Smooth muscle cell (in vitro differentiated cells): Measurements from ENCODE around the gene ADAMTS2. TPM values are rescaled to one million over a fixed set of nuclear protein-coding genes. Genes with fewer than 3 reads are reported as not detected.

ENCODE experiments used
- DNase-seq: peaks from one replicate; lab custom pipeline; 2025; ENCODE audit not compliant: unreplicated experiment; lab: John Stamatoyannopoulos, UW
- H2AFZ ChIP-seq: fragments of 200-600 bp; sonication (generic); 2 replicates; pipeline ENCODE4 v1.6.0; 2016; ENCODE audit warnings: antibody characterized with exemption, low read depth, mild to moderate bottlenecking
- H3F3A ChIP-seq: fragments of 200-600 bp; sonication (generic); 2 replicates; pipeline ENCODE4 v1.6.0; 2017; ENCODE audit warnings: antibody characterized with exemption, low read depth
- H3K27ac ChIP-seq: fragments of 200-600 bp; sonication (generic); 2 replicates; pipeline ENCODE4 v1.5.1; 2016; ENCODE audit warnings: low read depth, mild to moderate bottlenecking
- H3K27me3 ChIP-seq: fragments of 200-600 bp; sonication (generic); 2 replicates; pipeline ENCODE4 v1.6.1; 2016; ENCODE audit warnings: low read depth, mild to moderate bottlenecking
- H3K36me3 ChIP-seq: fragments of 200-600 bp; sonication (generic); 2 replicates; pipeline ENCODE4 v1.5.1; 2016; ENCODE audit warnings: low read depth
- H3K4me1 ChIP-seq: fragments of 200-600 bp; sonication (generic); 2 replicates; pipeline ENCODE4 v1.5.1; 2016; ENCODE audit warnings: low read depth
- H3K4me2 ChIP-seq: fragments of 200-600 bp; sonication (generic); 2 replicates; pipeline ENCODE4 v1.6.0; 2016; ENCODE audit warnings: mild to moderate bottlenecking
- H3K4me3 ChIP-seq: fragments of 200-600 bp; sonication (generic); 2 replicates; pipeline ENCODE4 v1.5.1; 2016; ENCODE audit warnings: mild to moderate bottlenecking
- H3K79me2 ChIP-seq: fragments of 200-600 bp; sonication (generic); 2 replicates; pipeline ENCODE4 v1.6.0; 2016; ENCODE audit warnings: low read depth, mild to moderate bottlenecking
- H3K9ac ChIP-seq: fragments of 200-600 bp; sonication (generic); 2 replicates; pipeline ENCODE4 v1.6.0; 2016; ENCODE audit warnings: low read depth
- H3K9me3 ChIP-seq: fragments of 200-600 bp; sonication (generic); replicated peaks from 2 replicates; pipeline ENCODE4 v1.5.1; 2016; ENCODE audit warnings: low read depth
- H4K20me1 ChIP-seq: fragments of 200-600 bp; sonication (generic); 2 replicates; pipeline ENCODE4 v1.6.0; 2016; ENCODE audit warnings: low read depth
- CTCF ChIP-seq: fragments of 200-600 bp; sonication (generic); IDR thresholded peaks from 2 replicates; pipeline ENCODE4 v1.5.1; 2017; ENCODE audit warnings: borderline replicate concordance, mild to moderate bottlenecking, antibody characterized with exemption; ENCODE audit not compliant: insufficient read depth, poor library complexity, severe bottlenecking
- WGBS: methylation state at CpG from one replicate; pipeline ENCODE4 v1.1.7; 2016; ENCODE audit warnings: low lambda C conversion rate; 5-methylcytosine and 5-hydroxymethylcytosine counted together
- polyA plus RNA-seq: library from polyadenylated mRNA; unstranded; fragments of >200 nt; fragmentation: Nextera tagmentation; extraction: Ambion mirVana; gene quantifications from 2 replicates; pipeline ENCODE4 v1.2.1, GENCODE V29; 2016
- total RNA-seq: library from RNA; depleted of rRNA; stranded (reverse); fragments of >200 nt; gene quantifications from 2 replicates; pipeline ENCODE4 v1.2.3, GENCODE V29; 2014

Gene ADAMTS2
- total and polyA plus RNA-seq, 2 experiments from 2014 or later, result 22.8 to 37.5 TPM

GRCh38 chr5:179303451-179304200 is 41.6 kb downstream of the ADAMTS2 start:
- no peak overlapping the region for H2AFZ ChIP-seq
- H3F3A ChIP-seq, result no peaks in the 10 kb centered on the region
- 88% methylated on average over 14 of the region's 14 CpGs for WGBS
- no peak for TF ChIP-seq CTCF
- peaks cover 4% of the 10 kb centered on the region for H3K9me3 ChIP-seq
- H3K79me2 ChIP-seq, result no peaks in the 10 kb centered on the region
- peak overlapping the region; percentile 9 for H3K27ac ChIP-seq
- DNase-seq, result no peak
- no peaks in the 10 kb centered on the region for H3K27me3 ChIP-seq
- H3K36me3 ChIP-seq, result no peaks in the 10 kb centered on the region
- no peak overlapping the region for H3K4me3 ChIP-seq
- H3K4me1 ChIP-seq, result no peaks in the 10 kb centered on the region
- H3K9ac ChIP-seq, result no peak overlapping the region
- H3K4me2 ChIP-seq, result no peak overlapping the region
- no peaks in the 10 kb centered on the region for H4K20me1 ChIP-seq

- WGBS, result 85% methylated on average over 11 of the region's 13 CpGs
- Histone ChIP-seq H3K4me1 (no peaks in the 10 kb centered on the region), H3K4me2 (no peak overlapping the region), H2AFZ (no peak overlapping the region), H3K4me3 (no peak overlapping the region), H3K9ac (no peak overlapping the region), H3K79me2 (no peaks in the 10 kb centered on the region), H4K20me1 (no peaks in the 10 kb centered on the region), H3F3A (no peaks in the 10 kb centered on the region), H3K27ac (no peak overlapping the region), H3K9me3 (peaks cover 4% of the 10 kb centered on the region), H3K27me3 (no peaks in the 10 kb centered on the region), H3K36me3 (no peaks in the 10 kb centered on the region)
- no peak for DNase-seq
- TF ChIP-seq CTCF, result no peak
Observed at GRCh38 chr5:179302499-179303185, 42.6 kb downstream of the ADAMTS2 start.

GRCh38 chr5:179301796-179302195 is 43.5 kb downstream of the ADAMTS2 start:
- Histone ChIP-seq H3K4me3 (no peak overlapping the region), H3K9ac (no peak overlapping the region), H3K4me1 (no peaks in the 10 kb centered on the region), H2AFZ (no peak overlapping the region), H3K36me3 (no peaks in the 10 kb centered on the region), H3F3A (no peaks in the 10 kb centered on the region), H3K27ac (no peak overlapping the region), H3K4me2 (no peak overlapping the region), H4K20me1 (no peaks in the 10 kb centered on the region), H3K27me3 (no peaks in the 10 kb centered on the region), H3K9me3 (peaks cover 4% of the 10 kb centered on the region), H3K79me2 (no peaks in the 10 kb centered on the region)
- no peak for DNase-seq
- no peak for TF ChIP-seq CTCF
- 87% methylated on average over 17 of the region's 17 CpGs for WGBS

GRCh38 chr5:179301376-179301775 is 43.9 kb downstream of the ADAMTS2 start:
- Histone ChIP-seq H3K27me3 (no peaks in the 10 kb centered on the region), H2AFZ (no peak overlapping the region), H3K79me2 (no peaks in the 10 kb centered on the region), H3F3A (no peaks in the 10 kb centered on the region), H3K9me3 (peaks cover 4% of the 10 kb centered on the region), H3K4me2 (no peak overlapping the region), H4K20me1 (no peaks in the 10 kb centered on the region), H3K4me1 (no peaks in the 10 kb centered on the region), H3K36me3 (no peaks in the 10 kb centered on the region), H3K4me3 (no peak overlapping the region), H3K27ac (no peak overlapping the region), H3K9ac (no peak overlapping the region)
- 95% methylated on average over 6 of the region's 6 CpGs for WGBS
- DNase-seq, result no peak
- TF ChIP-seq CTCF, result no peak
